ENCODE measurements around the gene KDM1A.

The KDM1A gene

DNA sequence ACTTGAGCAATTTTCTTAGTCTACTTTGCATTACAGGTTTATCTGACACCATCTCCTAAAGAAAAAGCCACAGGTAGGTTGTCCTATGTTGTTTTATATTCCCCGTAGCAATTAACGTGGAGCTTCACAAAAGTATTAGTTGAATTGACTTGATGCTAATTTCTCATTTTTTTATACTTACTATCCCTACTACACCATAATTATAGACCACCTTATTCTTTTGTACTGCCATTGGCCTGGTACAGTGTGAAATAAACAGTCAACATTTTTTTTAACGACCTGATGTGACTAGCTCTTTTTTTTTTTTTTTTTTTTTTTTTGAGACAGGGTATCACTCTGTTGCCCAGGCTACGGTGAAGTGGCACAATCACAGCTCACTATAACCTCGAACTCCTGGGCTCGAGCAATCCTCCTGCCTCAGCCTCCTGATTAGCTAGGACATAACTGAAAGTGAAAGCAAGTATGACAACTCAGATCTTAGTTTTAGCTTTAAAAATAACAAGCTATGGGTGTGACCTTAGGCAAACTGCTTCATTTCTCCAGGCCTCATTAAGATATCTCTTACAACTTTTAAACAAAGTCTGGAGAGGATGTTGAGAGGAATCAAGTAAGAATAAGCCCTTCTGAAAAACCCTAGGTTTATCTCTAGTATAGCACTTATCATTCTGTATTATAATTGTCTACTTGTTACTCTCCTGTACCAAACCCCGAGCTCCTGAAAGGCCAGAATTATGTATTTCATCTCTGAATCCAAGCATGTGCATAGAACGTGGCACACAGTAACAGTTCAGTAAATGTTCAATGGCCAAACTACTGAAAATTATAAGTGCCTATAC, 99.9 kb downstream of the KDM1A start:
- ATAC-seq: no peak
- no peak for TF ChIP-seq ESRRG (CRISPR knock-in tag; IDR thresholded peaks at IDR 0.05)
- no peak for TF ChIP-seq OSR1 (CRISPR knock-in tag; IDR thresholded peaks at IDR 0.05)
- TF ChIP-seq ZNF70 (CRISPR knock-in tag; IDR thresholded peaks at IDR 0.05): no peak
- no peak for TF ChIP-seq RARB (CRISPR knock-in tag; IDR thresholded peaks at IDR 0.05)
- TF ChIP-seq BACH2 (CRISPR knock-in tag; IDR thresholded peaks at IDR 0.05; ENCODE audit: borderline replicate concordance): no peak

DNA sequence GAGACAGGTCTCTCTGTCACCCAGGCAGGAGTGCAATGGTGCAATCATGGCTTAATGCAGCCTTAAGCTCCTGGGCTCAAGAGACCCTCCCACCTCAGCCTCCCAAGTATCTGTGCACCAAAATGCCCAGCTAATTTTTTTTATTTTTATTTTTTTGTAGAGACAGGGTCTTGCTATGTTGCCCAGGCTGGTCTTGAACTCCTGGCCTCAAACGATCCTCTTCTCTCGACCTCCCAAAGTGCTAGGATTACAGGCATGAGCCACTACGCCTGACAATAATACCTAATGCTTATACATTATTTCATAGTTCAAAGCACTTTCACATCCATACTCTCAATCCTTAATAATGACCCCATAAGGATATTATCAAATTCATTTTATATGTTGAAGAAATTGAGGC, 101.1 kb downstream of the KDM1A start:
- TF ChIP-seq ZNF8 (CRISPR knock-in tag; IDR thresholded peaks at IDR 0.05) (no peak), SNAI2 (CRISPR knock-in tag; IDR thresholded peaks at IDR 0.05) (no peak), ZNF70 (CRISPR knock-in tag; IDR thresholded peaks at IDR 0.05) (no peak), GLIS3 (CRISPR knock-in tag; IDR thresholded peaks at IDR 0.05) (no peak), BACH2 (CRISPR knock-in tag; IDR thresholded peaks at IDR 0.05; ENCODE audit: borderline replicate concordance) (no peak), POU6F1 (CRISPR knock-in tag; IDR thresholded peaks at IDR 0.05; ENCODE audit: borderline replicate concordance, low read depth) (no peak), ZFP30 (CRISPR knock-in tag; IDR thresholded peaks at IDR 0.05) (no peak), CSDC2 (CRISPR knock-in tag; IDR thresholded peaks at IDR 0.05) (no peak), ARNTL (CRISPR knock-in tag; IDR thresholded peaks at IDR 0.05; ENCODE audit: borderline replicate concordance, low read depth) (no peak), ZNF565 (CRISPR knock-in tag; conservative IDR thresholded peaks at IDR 0.05; ENCODE audit: low read depth) (no peak), ZC3H10 (CRISPR knock-in tag; IDR thresholded peaks at IDR 0.05) (no peak), TCF4 (CRISPR knock-in tag; IDR thresholded peaks at IDR 0.05; ENCODE audit: borderline replicate concordance) (no peak)
- TF ChIP-seq, protein P1, sequence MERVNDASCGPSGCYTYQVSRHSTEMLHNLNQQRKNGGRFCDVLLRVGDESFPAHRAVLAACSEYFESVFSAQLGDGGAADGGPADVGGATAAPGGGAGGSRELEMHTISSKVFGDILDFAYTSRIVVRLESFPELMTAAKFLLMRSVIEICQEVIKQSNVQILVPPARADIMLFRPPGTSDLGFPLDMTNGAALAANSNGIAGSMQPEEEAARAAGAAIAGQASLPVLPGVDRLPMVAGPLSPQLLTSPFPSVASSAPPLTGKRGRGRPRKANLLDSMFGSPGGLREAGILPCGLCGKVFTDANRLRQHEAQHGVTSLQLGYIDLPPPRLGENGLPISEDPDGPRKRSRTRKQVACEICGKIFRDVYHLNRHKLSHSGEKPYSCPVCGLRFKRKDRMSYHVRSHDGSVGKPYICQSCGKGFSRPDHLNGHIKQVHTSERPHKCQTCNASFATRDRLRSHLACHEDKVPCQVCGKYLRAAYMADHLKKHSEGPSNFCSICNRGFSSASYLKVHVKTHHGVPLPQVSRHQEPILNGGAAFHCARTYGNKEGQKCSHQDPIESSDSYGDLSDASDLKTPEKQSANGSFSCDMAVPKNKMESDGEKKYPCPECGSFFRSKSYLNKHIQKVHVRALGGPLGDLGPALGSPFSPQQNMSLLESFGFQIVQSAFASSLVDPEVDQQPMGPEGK (CRISPR knock-in tag; IDR thresholded peaks at IDR 0.05; ENCODE audit: borderline replicate concordance): no peak
- TF ChIP-seq, protein P2, sequence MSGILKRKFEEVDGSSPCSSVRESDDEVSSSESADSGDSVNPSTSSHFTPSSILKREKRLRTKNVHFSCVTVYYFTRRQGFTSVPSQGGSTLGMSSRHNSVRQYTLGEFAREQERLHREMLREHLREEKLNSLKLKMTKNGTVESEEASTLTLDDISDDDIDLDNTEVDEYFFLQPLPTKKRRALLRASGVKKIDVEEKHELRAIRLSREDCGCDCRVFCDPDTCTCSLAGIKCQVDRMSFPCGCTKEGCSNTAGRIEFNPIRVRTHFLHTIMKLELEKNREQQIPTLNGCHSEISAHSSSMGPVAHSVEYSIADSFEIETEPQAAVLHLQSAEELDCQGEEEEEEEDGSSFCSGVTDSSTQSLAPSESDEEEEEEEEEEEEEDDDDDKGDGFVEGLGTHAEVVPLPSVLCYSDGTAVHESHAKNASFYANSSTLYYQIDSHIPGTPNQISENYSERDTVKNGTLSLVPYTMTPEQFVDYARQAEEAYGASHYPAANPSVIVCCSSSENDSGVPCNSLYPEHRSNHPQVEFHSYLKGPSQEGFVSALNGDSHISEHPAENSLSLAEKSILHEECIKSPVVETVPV (CRISPR knock-in tag; IDR thresholded peaks at IDR 0.05): no peak
- ATAC-seq: no peak

DNA sequence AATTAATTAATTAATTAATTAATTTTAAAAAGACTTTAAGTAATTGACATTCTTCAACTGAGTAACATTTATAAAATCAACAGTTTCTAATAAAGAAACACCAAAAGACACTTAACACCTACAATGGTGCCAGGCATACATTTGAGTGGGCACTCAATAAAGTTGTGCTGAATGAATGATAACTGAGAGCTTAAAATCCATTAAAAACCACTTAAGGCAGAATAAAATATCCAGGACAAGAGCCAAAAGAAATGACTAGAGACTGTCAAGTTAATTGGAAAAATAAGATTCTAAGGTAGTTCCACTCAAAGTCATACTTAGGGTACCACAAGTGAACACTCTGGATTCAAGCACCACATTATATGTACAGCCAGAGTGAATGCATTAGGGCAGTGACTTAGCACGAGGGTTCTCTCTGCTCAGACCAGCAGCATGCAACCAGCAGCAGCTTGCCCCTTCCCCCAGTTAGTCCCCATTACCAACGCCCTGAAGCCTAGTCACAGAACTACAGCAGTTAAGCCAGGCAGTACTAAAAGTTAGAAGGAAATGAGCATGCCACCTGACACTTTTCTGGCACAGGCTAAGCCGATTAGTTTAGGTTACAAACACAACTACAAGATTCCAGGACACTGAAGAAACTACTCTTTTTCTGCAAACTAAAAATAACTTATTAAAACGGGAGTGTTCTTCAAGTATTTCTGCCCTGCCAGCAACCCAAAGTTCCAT, 102.9 kb downstream of the KDM1A start:
- ATAC-seq: peak; percentile 84
- TF ChIP-seq BACH2 (CRISPR knock-in tag; IDR thresholded peaks at IDR 0.05; ENCODE audit: borderline replicate concordance): no peak
- peak; percentile 87 for TF ChIP-seq ISL1 (CRISPR knock-in tag; IDR thresholded peaks at IDR 0.05)

DNA sequence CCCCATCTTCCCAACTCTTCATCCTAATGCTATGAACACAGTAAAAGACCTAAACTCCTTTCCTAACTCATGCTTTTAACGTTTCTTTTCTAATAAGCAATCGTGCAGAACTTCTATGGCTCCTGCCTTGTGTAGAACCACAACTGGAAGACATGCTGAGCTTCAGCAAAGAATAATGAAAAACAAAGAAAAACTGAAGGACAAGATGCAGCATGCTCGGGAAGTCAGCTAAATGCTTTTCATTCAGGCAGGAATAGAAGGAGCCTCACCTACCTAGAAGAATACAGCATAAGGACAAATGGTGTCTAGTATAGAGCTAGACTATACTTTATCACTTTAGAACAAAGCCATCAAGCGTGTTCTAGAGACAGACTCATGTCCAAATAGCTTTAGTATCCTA, 103.5 kb downstream of the KDM1A start:
- ATAC-seq: peak; percentile 31
- TF ChIP-seq, protein P3, sequence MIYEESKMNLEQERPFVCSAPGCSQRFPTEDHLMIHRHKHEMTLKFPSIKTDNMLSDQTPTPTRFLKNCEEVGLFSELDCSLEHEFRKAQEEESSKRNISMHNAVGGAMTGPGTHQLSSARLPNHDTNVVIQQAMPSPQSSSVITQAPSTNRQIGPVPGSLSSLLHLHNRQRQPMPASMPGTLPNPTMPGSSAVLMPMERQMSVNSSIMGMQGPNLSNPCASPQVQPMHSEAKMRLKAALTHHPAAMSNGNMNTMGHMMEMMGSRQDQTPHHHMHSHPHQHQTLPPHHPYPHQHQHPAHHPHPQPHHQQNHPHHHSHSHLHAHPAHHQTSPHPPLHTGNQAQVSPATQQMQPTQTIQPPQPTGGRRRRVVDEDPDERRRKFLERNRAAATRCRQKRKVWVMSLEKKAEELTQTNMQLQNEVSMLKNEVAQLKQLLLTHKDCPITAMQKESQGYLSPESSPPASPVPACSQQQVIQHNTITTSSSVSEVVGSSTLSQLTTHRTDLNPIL (CRISPR knock-in tag; IDR thresholded peaks at IDR 0.05; ENCODE audit: low read depth): no peak
- no peak for TF ChIP-seq TCF4 (CRISPR knock-in tag; IDR thresholded peaks at IDR 0.05; ENCODE audit: borderline replicate concordance)
- TF ChIP-seq OSR1 (CRISPR knock-in tag; IDR thresholded peaks at IDR 0.05): no peak

- ATAC-seq: no peak
- TF ChIP-seq, protein P3 (CRISPR knock-in tag; IDR thresholded peaks at IDR 0.05; ENCODE audit: low read depth): no peak
- TF ChIP-seq, protein P1 (CRISPR knock-in tag; IDR thresholded peaks at IDR 0.05; ENCODE audit: borderline replicate concordance): no peak
- no peak for TF ChIP-seq ZFP30 (CRISPR knock-in tag; IDR thresholded peaks at IDR 0.05)
- TF ChIP-seq TOX (CRISPR knock-in tag; IDR thresholded peaks at IDR 0.05; ENCODE audit: borderline replicate concordance): no peak
- no peak for TF ChIP-seq ESRRG (CRISPR knock-in tag; IDR thresholded peaks at IDR 0.05)
- no peak for TF ChIP-seq TCF4 (CRISPR knock-in tag; IDR thresholded peaks at IDR 0.05; ENCODE audit: borderline replicate concordance)
- no peak for TF ChIP-seq ARNTL (CRISPR knock-in tag; IDR thresholded peaks at IDR 0.05; ENCODE audit: borderline replicate concordance, low read depth)
- no peak for TF ChIP-seq ISL1 (CRISPR knock-in tag; IDR thresholded peaks at IDR 0.05)
- TF ChIP-seq BACH2 (CRISPR knock-in tag; IDR thresholded peaks at IDR 0.05; ENCODE audit: borderline replicate concordance): no peak
Measured at GRCh38 chr1:23123528-23123927, 104.3 kb downstream of the KDM1A start.

All from SK-N-SH treated with all-trans-retinoic acid at 6 μM for 48 hours (cell line).